SK-N-MC (cell line): ENCODE data around the gene RAB15.

Experiments
- DNase-seq: peaks from one replicate; pipeline ENCODE4 v3.0.0-alpha.2; 2011; ENCODE audit warnings: low read depth, low spot score
- H3K27ac ChIP-seq: fragments of 200-600 bp; sonication (generic); 2 replicates; pipeline ENCODE4 v1.5.1; 2016; ENCODE audit warnings: mixed run types
- H3K36me3 ChIP-seq: fragments of 200-600 bp; sonication (generic); 2 replicates; pipeline ENCODE4 v1.6.1; 2017; ENCODE audit warnings: antibody characterized with exemption, low read length, mixed read lengths; ENCODE audit not compliant: insufficient read depth
- H3K4me3 ChIP-seq: fragments of 200-600 bp; sonication (generic); 2 replicates; pipeline ENCODE4 v1.5.1; 2016
- H3K9ac ChIP-seq: fragments of 200-600 bp; sonication (generic); 2 replicates; pipeline ENCODE4 v1.8.0; 2017; ENCODE audit warnings: mixed run types, mixed read lengths; ENCODE audit not compliant: insufficient read length
- H3K9me3 ChIP-seq: fragments of 200-600 bp; sonication (generic); 2 replicates; pipeline ENCODE4 v1.6.1; 2017; ENCODE audit warnings: low read depth, mild to moderate bottlenecking, antibody characterized with exemption, low read length, moderate library complexity, mixed read lengths
- EZH2 ChIP-seq: fragments of 200-600 bp; sonication (generic); IDR thresholded peaks from one replicate; pipeline ENCODE4 v1.6.1; 2017; ENCODE audit warnings: antibody characterized with exemption
- FOXP2 ChIP-seq: optimal IDR thresholded peaks from 2 replicates; pipeline ENCODE3; 2011; ENCODE audit warnings: mild to moderate bottlenecking, moderate library complexity; ENCODE audit not compliant: insufficient read depth; ENCODE audit errors: extremely low read length, control extremely low read depth
- POLR2AphosphoS5 ChIP-seq: IDR thresholded peaks from 2 replicates; pipeline ENCODE4 v1.6.1; 2012; ENCODE audit warnings: mild to moderate bottlenecking, low read depth, low read length, borderline replicate concordance

The RAB15 gene

GRCh38 chr14:65006261-65006721, 34.2 kb upstream of the RAB15 start:
- no peaks in the 10 kb centered on the region; the same call in 1 of the 2 replicates for H3K36me3 ChIP-seq
- H3K4me3 ChIP-seq, result no peak overlapping the region
- H3K9ac ChIP-seq, result no peak overlapping the region
- no peaks in the 10 kb centered on the region for H3K9me3 ChIP-seq
- H3K27ac ChIP-seq, result no peak overlapping the region
- TF ChIP-seq EZH2 (no peak), POLR2AphosphoS5 (no peak), FOXP2 (no peak)
- DNase-seq, result no peak

DNA sequence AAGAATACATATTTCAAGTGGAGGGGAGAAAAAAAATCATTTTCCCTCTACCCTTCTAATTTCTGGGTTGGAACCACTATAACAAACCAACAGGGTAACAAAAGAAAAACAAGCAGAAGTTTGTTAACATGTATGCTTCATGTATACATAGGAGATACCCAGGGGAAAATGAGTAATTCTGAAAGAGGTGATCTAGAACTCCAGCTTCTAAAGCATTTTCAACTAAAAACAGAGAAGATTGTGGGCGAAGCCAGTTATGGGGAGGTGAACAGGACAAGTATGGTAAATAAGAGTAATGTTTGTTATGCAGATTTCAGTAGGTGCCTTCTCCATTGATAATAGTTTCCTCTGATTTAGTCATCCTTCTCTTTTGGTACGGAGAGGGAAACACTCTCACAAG, 31.3 kb upstream of the RAB15 start:
- no peak for DNase-seq
- Histone ChIP-seq H3K27ac (no peak overlapping the region), H3K36me3 (no peaks in the 10 kb centered on the region; the same call in 1 of the 2 replicates), H3K4me3 (no peak overlapping the region), H3K9me3 (no peaks in the 10 kb centered on the region), H3K9ac (no peak overlapping the region)
- TF ChIP-seq FOXP2, result no peak
- no peak for TF ChIP-seq POLR2AphosphoS5
- TF ChIP-seq EZH2, result no peak

DNA sequence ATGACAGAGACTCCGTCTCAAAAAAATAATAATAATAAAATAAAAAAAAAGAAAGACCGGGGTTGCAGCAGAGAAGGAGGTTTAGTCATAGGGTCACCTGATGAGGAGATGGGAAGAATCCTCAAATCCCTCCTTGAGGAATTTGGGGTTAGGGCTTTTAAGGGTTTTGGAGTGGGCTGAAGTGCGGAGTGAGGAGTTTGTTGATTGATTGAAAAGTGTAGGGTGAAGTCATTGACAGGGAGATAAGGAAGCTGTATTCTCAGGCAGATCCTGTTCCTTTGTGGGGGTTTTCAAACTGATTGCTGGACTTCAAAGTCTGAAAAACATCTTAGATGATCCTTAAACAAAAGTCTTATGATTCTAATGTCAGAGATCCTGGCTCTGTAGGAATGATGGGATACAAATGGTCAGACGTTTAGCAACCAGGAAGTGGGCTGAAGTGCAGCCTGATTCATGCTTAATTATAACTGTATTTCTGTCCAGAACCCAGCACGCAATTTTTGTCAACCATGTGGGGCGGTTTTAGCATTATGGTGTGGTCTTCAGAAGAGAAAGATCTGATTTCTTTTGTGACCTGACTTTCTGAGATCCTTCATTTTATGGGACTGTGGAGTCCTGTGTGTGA, 30.6 kb upstream of the RAB15 start:
- Histone ChIP-seq H3K9me3 (no peaks in the 10 kb centered on the region), H3K4me3 (no peak overlapping the region), H3K9ac (no peak overlapping the region), H3K27ac (no peak overlapping the region), H3K36me3 (no peaks in the 10 kb centered on the region; the same call in 1 of the 2 replicates)
- DNase-seq, result no peak
- TF ChIP-seq POLR2AphosphoS5 (no peak), EZH2 (no peak), FOXP2 (no peak)

GRCh38 chr14:65001723-65002122, 29.6 kb upstream of the RAB15 start:
- Histone ChIP-seq H3K9me3 (no peaks in the 10 kb centered on the region), H3K36me3 (no peaks in the 10 kb centered on the region; the same call in 1 of the 2 replicates), H3K27ac (no peak overlapping the region), H3K4me3 (no peak overlapping the region), H3K9ac (no peak overlapping the region)
- DNase-seq, result no peak
- TF ChIP-seq FOXP2 (no peak), EZH2 (no peak)

DNA sequence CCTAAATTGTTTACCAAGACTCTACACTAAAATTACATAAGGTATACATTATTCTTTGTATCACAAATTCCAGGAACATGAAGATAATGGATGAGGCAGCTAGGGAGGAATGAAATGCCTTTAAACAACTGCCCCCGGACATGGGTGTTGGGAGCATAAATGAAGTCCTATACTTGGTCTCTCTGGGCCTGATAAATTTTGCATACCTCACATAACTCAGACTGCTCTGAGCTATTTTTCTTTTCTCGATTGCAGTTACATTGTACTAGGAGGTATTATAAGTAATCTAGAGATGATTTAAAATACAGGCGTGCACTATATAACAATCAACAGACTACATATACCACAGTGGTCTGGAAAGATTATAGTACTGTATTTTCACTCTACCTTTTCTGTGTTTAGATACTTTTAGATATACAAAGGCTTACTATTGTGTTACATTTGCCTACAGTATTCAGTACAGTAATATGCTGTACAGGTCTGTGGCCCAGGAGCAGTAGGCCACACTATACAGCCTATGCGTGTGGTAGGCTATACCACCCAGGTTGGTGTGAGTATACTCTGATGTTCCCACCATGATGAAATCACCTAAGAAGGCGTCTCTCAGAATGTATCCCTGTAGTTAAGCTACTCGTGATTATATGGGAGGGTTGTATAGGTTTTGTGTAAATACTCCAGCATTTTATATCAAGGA, 28.9 kb upstream of the RAB15 start:
- DNase-seq, result no peak

DNA sequence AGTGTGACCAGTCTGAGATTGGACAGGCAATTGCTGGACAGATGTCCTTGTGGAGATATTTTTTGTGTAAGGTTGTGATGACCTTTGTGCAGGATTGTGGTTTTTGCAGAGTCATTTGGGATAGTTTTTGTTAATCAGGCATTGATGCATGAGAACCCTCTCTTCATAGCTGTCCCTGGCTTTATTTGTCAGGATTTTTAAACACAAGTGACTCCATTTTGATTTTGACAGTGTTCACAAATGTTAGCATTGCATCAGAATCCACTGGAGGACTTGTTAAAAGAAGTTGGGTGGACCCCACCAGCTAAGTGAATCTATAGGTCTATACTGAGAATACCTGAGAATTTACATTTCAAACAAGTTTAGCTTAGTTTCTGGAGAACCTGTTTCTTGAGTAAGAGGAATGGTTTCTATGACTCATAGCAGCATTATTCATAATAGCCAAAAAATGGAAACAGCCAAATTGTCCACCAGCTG, 26.4 kb upstream of the RAB15 start:
- Histone ChIP-seq H3K36me3 (no peaks in the 10 kb centered on the region), H3K9ac (no peak overlapping the region), H3K9me3 (no peaks in the 10 kb centered on the region), H3K4me3 (no peak overlapping the region), H3K27ac (no peak overlapping the region)
- DNase-seq, result no peak
- TF ChIP-seq POLR2AphosphoS5 (no peak), FOXP2 (no peak), EZH2 (no peak)

More for the DNA sequence above, 28.9 kb upstream of the RAB15 start:
- no peaks in the 10 kb centered on the region for H3K9me3 ChIP-seq
- H3K9ac ChIP-seq, result no peak overlapping the region
- H3K4me3 ChIP-seq, result no peak overlapping the region
- H3K36me3 ChIP-seq, result no peaks in the 10 kb centered on the region; the same call in 1 of the 2 replicates
- TF ChIP-seq EZH2, result no peak
- no peak for TF ChIP-seq POLR2AphosphoS5
- TF ChIP-seq FOXP2, result no peak
- H3K27ac ChIP-seq, result no peak overlapping the region

GRCh38 chr14:64997108-64997794, 25.1 kb upstream of the RAB15 start:
- H3K9ac ChIP-seq, result no peak overlapping the region
- no peak overlapping the region for H3K27ac ChIP-seq
- H3K36me3 ChIP-seq, result no peaks in the 10 kb centered on the region
- TF ChIP-seq POLR2AphosphoS5 (no peak), EZH2 (no peak), FOXP2 (no peak)
- H3K9me3 ChIP-seq, result no peaks in the 10 kb centered on the region
- no peak overlapping the region for H3K4me3 ChIP-seq
- no peak for DNase-seq

DNA sequence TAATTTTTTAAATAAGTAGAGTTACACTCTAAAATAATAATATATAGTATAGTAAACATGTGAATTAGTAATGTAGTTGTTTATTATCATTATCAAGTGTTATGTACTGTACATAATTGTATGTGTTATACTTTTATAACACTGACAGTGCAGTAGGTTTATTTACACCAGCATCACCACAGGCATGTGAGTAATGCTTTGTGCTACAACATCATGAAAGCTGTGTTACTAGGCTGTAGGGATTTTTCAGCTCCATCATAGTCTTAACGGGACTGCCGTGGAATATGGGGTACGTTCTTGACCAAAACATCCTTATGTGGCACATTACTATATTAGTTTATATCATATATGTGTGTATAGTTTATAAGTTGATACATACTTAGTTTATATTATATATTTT, 23.2 kb upstream of the RAB15 start:
- TF ChIP-seq POLR2AphosphoS5 (no peak), EZH2 (no peak), FOXP2 (no peak)
- H3K4me3 ChIP-seq, result no peak overlapping the region
- H3K27ac ChIP-seq, result no peak overlapping the region
- no peaks in the 10 kb centered on the region for H3K36me3 ChIP-seq
- H3K9me3 ChIP-seq, result no peaks in the 10 kb centered on the region
- H3K9ac ChIP-seq, result no peak overlapping the region
- no peak for DNase-seq

DNA sequence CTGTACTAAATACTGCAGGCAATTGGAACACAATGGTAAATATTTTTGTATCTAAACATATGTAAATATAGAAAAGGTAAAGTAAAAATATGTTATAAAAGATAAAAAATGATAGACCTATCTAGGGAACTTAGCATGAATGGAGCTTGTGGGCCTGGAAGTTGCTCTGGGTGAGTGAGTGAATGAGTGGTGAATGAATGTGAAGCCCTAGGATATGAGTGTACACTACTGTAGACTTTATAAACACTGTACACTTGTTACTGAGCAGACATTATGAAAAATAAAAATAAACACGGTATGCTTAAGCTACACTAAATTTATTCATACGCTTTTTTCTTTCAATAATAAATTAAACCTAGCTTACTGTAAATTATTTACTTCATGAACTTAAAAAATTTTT, 22.4 kb upstream of the RAB15 start:
- Histone ChIP-seq H3K36me3 (no peaks in the 10 kb centered on the region), H3K9me3 (no peaks in the 10 kb centered on the region), H3K9ac (no peak overlapping the region), H3K4me3 (no peak overlapping the region), H3K27ac (no peak overlapping the region)
- no peak for TF ChIP-seq FOXP2
- no peak for TF ChIP-seq POLR2AphosphoS5
- TF ChIP-seq EZH2, result no peak
- no peak for DNase-seq
